SK-N-SH (cell line): ENCODE measurements around the gene PRKCG. TPM values are rescaled to one million over a fixed set of nuclear protein-coding genes. Genes with fewer than 3 reads are reported as not detected.

Experiments used
- CTCF ChIA-PET: fragments of 300-600, 350-600 bp; formaldehyde crosslinking; extraction: SDS; loops from one replicate; lab custom pipeline; 2021; lab: Yijun Ruan, JAX
- POLR2A ChIA-PET: fragments of 350-600 bp; sonication (Branson Sonifier 250); formaldehyde crosslinking; extraction: SDS; loops from one replicate; lab custom pipeline; 2020; ENCODE audit warnings: antibody characterized with exemption, inconsistent platforms; lab: Yijun Ruan, JAX
- DNase-seq: peaks from one replicate; pipeline ENCODE4 v3.0.0; 2012
- H2AFZ ChIP-seq: fragments of 200-600 bp; sonication (generic); 2 replicates; pipeline ENCODE4 v1.8.1; 2016; ENCODE audit warnings: antibody characterized with exemption, mild to moderate bottlenecking, low read depth
- H3F3A ChIP-seq: fragments of 200-600 bp; sonication (generic); replicated peaks from 2 replicates; pipeline ENCODE3; 2016; ENCODE audit warnings: antibody characterized with exemption, mild to moderate bottlenecking; ENCODE audit not compliant: insufficient read depth
- H3K27ac ChIP-seq, 2 experiments: fragments of 200-500 bp in 1 of 2; fragments of 200-600 bp in 1 of 2; sonication (Bioruptor generic) in 1 of 2; sonication (generic), shearing (Covaris generic) in 1 of 2; 2 replicates each; pipeline versions ENCODE4 v1.5.1 to v1.6.1; 2014 to 2016; ENCODE audit warnings: low read depth in 2 of 2, inconsistent platforms in 1 of 2, low read length in 1 of 2, mild to moderate bottlenecking in 1 of 2, mixed read lengths in 1 of 2
- H3K27me3 ChIP-seq: fragments of 200-600 bp; sonication (generic), shearing (Covaris generic); 2 replicates; pipeline ENCODE4 v1.6.1; 2016; ENCODE audit warnings: mixed run types; ENCODE audit not compliant: insufficient read depth
- H3K36me3 ChIP-seq, 2 experiments: fragments of 200-500 bp in 1 of 2; fragments of 200-600 bp in 1 of 2; sonication (Bioruptor generic) in 1 of 2; sonication (generic) in 1 of 2; replicated peaks in 1 of 2; 2 replicates each; pipeline versions ENCODE3 to v1.5.1; 2014 to 2016; ENCODE audit warnings: low read length in 1 of 2, mild to moderate bottlenecking in 1 of 2; ENCODE audit not compliant: insufficient read depth in 2 of 2, control insufficient read depth in 1 of 2
- H3K4me1 ChIP-seq, 2 experiments: fragments of 200-500 bp in 1 of 2; fragments of 200-600 bp in 1 of 2; sonication (Bioruptor generic) in 1 of 2; sonication (generic), shearing (Covaris generic) in 1 of 2; 2 replicates each; pipeline versions ENCODE4 v1.5.1 to v1.6.1; 2014 to 2016; ENCODE audit warnings: low read depth in 1 of 2, low read length in 1 of 2, mixed run types in 1 of 2; ENCODE audit not compliant: insufficient read depth in 2 of 2, control insufficient read depth in 1 of 2
- H3K4me2 ChIP-seq: fragments of 200-600 bp; sonication (generic), shearing (Covaris generic); 2 replicates; pipeline ENCODE4 v1.6.1; 2017; ENCODE audit warnings: mixed run types
- H3K4me3 ChIP-seq, 2 experiments: fragments of 200-500 bp in 1 of 2; fragments of 200-600 bp in 1 of 2; sonication (Bioruptor generic) in 1 of 2; sonication (generic), shearing (Covaris generic) in 1 of 2; 2 replicates each; pipeline versions ENCODE4 v1.5.1 to v1.8.1; 2014 to 2016; ENCODE audit warnings: low read depth in 2 of 2, inconsistent platforms in 1 of 2, low read length in 1 of 2, mild to moderate bottlenecking in 1 of 2, mixed read lengths in 1 of 2, moderate library complexity in 1 of 2
- H3K79me2 ChIP-seq: fragments of 200-600 bp; sonication (generic); 2 replicates; pipeline ENCODE4 v1.8.1; 2017; ENCODE audit warnings: mild to moderate bottlenecking; ENCODE audit not compliant: insufficient read depth
- H3K9ac ChIP-seq: fragments of 200-600 bp; sonication (generic); 2 replicates; pipeline ENCODE4 v1.6.1; 2017; ENCODE audit warnings: mixed run types
- H3K9me2 ChIP-seq: fragments of 200-600 bp; sonication (generic); 2 replicates; pipeline ENCODE4 v1.6.1; 2017; ENCODE audit warnings: mixed run types
- H3K9me3 ChIP-seq: fragments of 200-600 bp; sonication (generic); 2 replicates; pipeline ENCODE4 v1.6.1; 2017; ENCODE audit warnings: mixed run types, mild to moderate bottlenecking, moderate library complexity
- H4K20me1 ChIP-seq: fragments of 200-600 bp; sonication (generic); 2 replicates; pipeline ENCODE4 v1.6.1; 2017; ENCODE audit warnings: mild to moderate bottlenecking, mixed run types; ENCODE audit not compliant: insufficient read depth
- EP300 ChIP-seq, 2 experiments: IDR thresholded peaks; 2 replicates each; pipeline versions ENCODE4 v1.4.0 to v1.6.1; 2012; ENCODE audit warnings: borderline replicate concordance in 1 of 2, low read depth in 1 of 2, low read length in 1 of 2
- RAD21 ChIP-seq: IDR thresholded peaks from 2 replicates; pipeline ENCODE4 v1.6.1; 2012; ENCODE audit warnings: mild to moderate bottlenecking, low read length
- RCOR1 ChIP-seq: fragments of 150-350 bp; IDR thresholded peaks from 2 replicates; pipeline ENCODE4 v1.6.1; 2017; ENCODE audit warnings: antibody characterized with exemption, low read length
- RXRA ChIP-seq: IDR thresholded peaks from 2 replicates; pipeline ENCODE4 v1.4.0; 2012; ENCODE audit warnings: low read depth, mild to moderate bottlenecking, borderline replicate concordance
- SIN3A ChIP-seq: IDR thresholded peaks from 2 replicates; pipeline ENCODE4 v1.6.1; 2012; ENCODE audit warnings: low read depth, mild to moderate bottlenecking, low read length, moderate library complexity, borderline replicate concordance
- YY1 ChIP-seq: IDR thresholded peaks from 2 replicates; pipeline ENCODE4 v1.4.0; 2012; ENCODE audit warnings: low read depth, mild to moderate bottlenecking
- WGBS: methylation state at CpG from one replicate; pipeline ENCODE4 v1.1.6; 2017; ENCODE audit warnings: low lambda C conversion rate; 5-methylcytosine and 5-hydroxymethylcytosine counted together
- polyA plus RNA-seq, 3 experiments: library from polyadenylated mRNA; depleted of rRNA; stranded (reverse); fragments of >200 nt; gene quantifications; 2 replicates each; pipeline ENCODE4 v1.2.3, GENCODE V29; 2012
- TF ChIP-seq, protein P1 (sequence below): fragments of 200-600 bp; sonication (generic); IDR thresholded peaks from 2 replicates; pipeline ENCODE4 v1.6.1; 2017; ENCODE audit warnings: antibody characterized with exemption, mild to moderate bottlenecking, moderate library complexity
- TF ChIP-seq, protein P2 (sequence below): IDR thresholded peaks from 2 replicates; pipeline ENCODE4 v1.6.1; 2012; ENCODE audit warnings: mild to moderate bottlenecking, low read depth, low read length, moderate library complexity

Gene PRKCG
- polyA plus RNA-seq, 1 of the 3 experiments (the other 2 are of a cell fraction): 0.08 TPM

DNA sequence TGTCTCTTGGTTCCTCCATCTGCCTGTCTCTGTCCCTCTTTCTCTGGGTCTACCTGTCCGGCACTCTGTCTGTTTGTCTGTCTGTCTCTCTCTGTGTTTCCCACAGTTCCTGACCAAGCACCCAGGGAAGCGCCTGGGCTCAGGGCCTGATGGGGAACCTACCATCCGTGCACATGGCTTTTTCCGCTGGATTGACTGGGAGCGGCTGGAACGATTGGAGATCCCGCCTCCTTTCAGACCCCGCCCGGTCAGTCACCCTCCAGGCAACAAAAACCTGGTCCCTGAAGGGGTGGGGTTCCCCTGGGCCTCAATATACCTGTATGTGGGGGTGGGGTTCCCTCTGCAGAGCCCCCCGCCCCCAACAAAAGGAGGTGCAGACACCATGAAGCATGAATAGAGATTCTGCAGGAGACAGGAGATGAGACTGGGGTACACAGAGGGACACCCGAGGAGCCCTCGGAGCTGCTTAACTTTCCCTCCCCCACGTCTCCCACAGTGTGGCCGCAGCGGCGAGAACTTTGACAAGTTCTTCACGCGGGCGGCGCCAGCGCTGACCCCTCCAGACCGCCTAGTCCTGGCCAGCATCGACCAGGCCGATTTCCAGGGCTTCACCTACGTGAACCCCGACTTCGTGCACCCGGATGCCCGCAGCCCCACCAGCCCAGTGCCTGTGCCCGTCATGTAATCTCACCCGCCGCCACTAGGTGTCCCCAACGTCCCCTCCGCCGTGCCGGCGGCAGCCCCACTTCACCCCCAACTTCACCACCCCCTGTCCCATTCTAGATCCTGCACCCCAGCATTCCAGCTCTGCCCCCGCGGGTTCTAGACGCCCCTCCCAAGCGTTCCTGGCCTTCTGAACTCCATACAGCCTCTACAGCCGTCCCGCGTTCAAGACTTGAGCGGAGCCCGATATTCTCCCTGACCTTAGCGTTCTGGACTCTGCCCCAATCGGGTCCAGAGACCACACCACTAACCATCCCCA is 24.5 kb downstream of the PRKCG start (continued):
- peak; percentile 73 for TF ChIP-seq RAD21
- TF ChIP-seq, protein P1, sequence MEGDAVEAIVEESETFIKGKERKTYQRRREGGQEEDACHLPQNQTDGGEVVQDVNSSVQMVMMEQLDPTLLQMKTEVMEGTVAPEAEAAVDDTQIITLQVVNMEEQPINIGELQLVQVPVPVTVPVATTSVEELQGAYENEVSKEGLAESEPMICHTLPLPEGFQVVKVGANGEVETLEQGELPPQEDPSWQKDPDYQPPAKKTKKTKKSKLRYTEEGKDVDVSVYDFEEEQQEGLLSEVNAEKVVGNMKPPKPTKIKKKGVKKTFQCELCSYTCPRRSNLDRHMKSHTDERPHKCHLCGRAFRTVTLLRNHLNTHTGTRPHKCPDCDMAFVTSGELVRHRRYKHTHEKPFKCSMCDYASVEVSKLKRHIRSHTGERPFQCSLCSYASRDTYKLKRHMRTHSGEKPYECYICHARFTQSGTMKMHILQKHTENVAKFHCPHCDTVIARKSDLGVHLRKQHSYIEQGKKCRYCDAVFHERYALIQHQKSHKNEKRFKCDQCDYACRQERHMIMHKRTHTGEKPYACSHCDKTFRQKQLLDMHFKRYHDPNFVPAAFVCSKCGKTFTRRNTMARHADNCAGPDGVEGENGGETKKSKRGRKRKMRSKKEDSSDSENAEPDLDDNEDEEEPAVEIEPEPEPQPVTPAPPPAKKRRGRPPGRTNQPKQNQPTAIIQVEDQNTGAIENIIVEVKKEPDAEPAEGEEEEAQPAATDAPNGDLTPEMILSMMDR: peak; percentile 85
- TF ChIP-seq RXRA: no peak
- no peak for TF ChIP-seq EP300 (IDR thresholded peaks at IDR 0.05; ENCODE audit: borderline replicate concordance in 1 of 2, low read depth in 1 of 2, low read length in 1 of 2)

DNA sequence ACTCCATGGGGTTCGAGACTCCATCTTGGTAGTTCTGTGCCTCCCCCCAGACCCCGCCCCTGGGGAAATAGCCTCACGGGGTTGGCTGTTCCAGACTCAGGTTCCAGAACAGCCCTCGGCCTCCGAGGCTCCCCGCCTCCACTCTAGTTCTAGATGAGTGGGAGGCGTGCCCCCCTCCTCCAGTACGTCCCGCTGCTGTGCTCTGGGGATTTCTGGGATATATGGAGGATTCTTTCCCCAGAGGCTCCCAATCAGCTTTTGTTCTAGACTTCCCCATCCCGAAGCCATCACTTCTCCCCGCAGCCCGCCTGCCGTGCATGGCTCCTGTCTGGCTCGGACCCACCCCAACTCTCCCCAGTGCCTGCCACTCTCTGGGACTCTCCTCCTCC is 25.2 kb downstream of the PRKCG start:
- H4K20me1 ChIP-seq: peaks cover 17% of the 10 kb centered on the region; the same call in 1 of the 2 replicates
- peak overlapping the region; percentile 19; the same call in 1 of the 2 replicates for H2AFZ ChIP-seq
- peaks cover 0 to 20% of the 10 kb centered on the region in 2 experiments; a peak in 1 of 4 replicates for H3K4me1 ChIP-seq
- peak overlapping the region; percentile 66; the same call in 1 of the 2 replicates for H3K4me2 ChIP-seq
- 71% methylated on average over 9 of the region's 14 CpGs for WGBS
- no peak overlapping the region for H3K9ac ChIP-seq
- ChIA-PET POLR2A (interaction anchor here (1.2 kb wide), 1 partner anchor 39 kb away, joined by 3 read pairs; the partner anchor contains the start of gene MYADM), CTCF (interaction anchor here (0.6 to 3.2 kb wide), 23 partner anchors 9 to 195 kb away, joined by 3 to 47 read pairs (median 4); partner anchors contain the start of gene MYADM)
- no peaks in the 10 kb centered on the region for H3K36me3 ChIP-seq
- peak; percentile 39 for DNase-seq
- H3K4me3 ChIP-seq: no peak overlapping the region
- H3K27ac ChIP-seq: no peak overlapping the region
- H3K79me2 ChIP-seq: peaks cover 16% of the 10 kb centered on the region
- peaks cover 7% of the 10 kb centered on the region for H3F3A ChIP-seq
- TF ChIP-seq SIN3A: no peak
- no peak for TF ChIP-seq RCOR1
- TF ChIP-seq, protein P2, sequence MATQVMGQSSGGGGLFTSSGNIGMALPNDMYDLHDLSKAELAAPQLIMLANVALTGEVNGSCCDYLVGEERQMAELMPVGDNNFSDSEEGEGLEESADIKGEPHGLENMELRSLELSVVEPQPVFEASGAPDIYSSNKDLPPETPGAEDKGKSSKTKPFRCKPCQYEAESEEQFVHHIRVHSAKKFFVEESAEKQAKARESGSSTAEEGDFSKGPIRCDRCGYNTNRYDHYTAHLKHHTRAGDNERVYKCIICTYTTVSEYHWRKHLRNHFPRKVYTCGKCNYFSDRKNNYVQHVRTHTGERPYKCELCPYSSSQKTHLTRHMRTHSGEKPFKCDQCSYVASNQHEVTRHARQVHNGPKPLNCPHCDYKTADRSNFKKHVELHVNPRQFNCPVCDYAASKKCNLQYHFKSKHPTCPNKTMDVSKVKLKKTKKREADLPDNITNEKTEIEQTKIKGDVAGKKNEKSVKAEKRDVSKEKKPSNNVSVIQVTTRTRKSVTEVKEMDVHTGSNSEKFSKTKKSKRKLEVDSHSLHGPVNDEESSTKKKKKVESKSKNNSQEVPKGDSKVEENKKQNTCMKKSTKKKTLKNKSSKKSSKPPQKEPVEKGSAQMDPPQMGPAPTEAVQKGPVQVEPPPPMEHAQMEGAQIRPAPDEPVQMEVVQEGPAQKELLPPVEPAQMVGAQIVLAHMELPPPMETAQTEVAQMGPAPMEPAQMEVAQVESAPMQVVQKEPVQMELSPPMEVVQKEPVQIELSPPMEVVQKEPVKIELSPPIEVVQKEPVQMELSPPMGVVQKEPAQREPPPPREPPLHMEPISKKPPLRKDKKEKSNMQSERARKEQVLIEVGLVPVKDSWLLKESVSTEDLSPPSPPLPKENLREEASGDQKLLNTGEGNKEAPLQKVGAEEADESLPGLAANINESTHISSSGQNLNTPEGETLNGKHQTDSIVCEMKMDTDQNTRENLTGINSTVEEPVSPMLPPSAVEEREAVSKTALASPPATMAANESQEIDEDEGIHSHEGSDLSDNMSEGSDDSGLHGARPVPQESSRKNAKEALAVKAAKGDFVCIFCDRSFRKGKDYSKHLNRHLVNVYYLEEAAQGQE: no peak
- TF ChIP-seq YY1: no peak
- TF ChIP-seq, all 33 proteins: peak for 0
- no peaks in the 10 kb centered on the region for H3K9me3 ChIP-seq
- H3K9me2 ChIP-seq: no peaks in the 10 kb centered on the region
- H3K27me3 ChIP-seq: peaks cover 24% of the 10 kb centered on the region
